ACHN (cell line): ENCODE data around the gene EYS.
A peak's percentile ranks its signal among the peaks of the same experiment; 100 is the strongest.
"Not testable (repeated sequence)": the region's sequence is repeated elsewhere in the genome, so short reads cannot be mapped to it uniquely, and the experiment has no call there.

Source experiments
- DNase-seq: peaks from one replicate; pipeline ENCODE4 v3.0.0-alpha.2; 2015
- in situ Hi-C: cut with HindIII; loops from 2 replicates; pipeline ENCODE4 v1.10.0; 2017; ENCODE audit warnings: low sequenced_read_pairs, low pct_ligation_motif_present, low pct_unique_long_range_greater_than_20kb

Gene EYS

GRCh38 chr6:64054861-64055260, 1652.2 kb downstream of the EYS start:
- in situ Hi-C loops, result no loop called here
- DNase-seq, result no peak

- in situ Hi-C loops, result no loop called here
- no peak for DNase-seq
Measured at GRCh38 chr6:64050590-64050989, 1656.4 kb downstream of the EYS start.

GRCh38 chr6:64049736-64050135, 1657.3 kb downstream of the EYS start:
- no peak for DNase-seq
- in situ Hi-C loops, result no loop called here

GRCh38 chr6:64046746-64047208, 1660.2 kb downstream of the EYS start:
- in situ Hi-C loops, result no loop called here

DNA sequence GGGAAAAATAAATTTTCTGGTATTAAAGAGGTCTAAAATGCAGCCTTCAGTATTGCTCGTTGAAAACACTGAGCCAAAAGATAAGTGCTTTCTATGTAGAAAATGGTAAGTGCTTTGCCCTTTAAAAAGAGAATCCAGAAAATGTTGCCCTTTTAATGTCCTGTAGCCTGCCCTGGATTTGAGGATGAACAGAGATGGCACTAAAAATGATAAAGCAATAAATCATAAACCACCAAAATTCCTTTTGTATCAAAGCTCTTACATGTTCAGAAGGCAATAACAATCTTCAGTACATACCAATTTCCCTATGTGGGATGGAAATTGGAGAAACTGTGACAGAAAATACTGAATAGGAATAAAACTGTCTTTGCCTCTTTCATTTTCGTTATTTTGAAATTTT, 1665.7 kb downstream of the EYS start:
- in situ Hi-C loops, result no loop called here
- DNase-seq, result no peak

More at GRCh38 chr6:64046746-64047208, 1660.2 kb downstream of the EYS start:
- no peak for DNase-seq

- in situ Hi-C loops, result no loop called here
- no peak for DNase-seq
Measured at GRCh38 chr6:64040113-64040512, 1666.9 kb downstream of the EYS start.

DNA sequence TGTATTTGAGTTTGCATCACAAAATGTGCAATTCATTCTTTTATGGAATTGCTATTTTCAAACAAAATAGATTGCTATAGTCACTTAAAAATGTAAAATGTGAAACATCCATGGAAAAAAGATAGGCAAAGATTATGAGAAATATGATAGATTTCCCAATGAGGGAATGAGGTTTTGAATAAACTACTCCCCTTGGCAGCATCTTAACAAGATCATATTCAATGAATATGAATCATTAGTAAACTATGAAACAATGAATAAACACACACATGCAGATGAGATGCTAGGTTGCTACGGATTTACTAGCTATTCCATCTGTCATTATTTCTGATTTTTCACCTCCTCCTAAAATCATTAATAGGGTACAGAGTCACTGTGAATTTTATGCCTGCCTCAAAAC, 1669.6 kb downstream of the EYS start:
- DNase-seq, result no peak
- in situ Hi-C loops, result no loop called here

- in situ Hi-C loops, result no loop called here
- no peak for DNase-seq
Measured at GRCh38 chr6:64034910-64035655, 1671.9 kb downstream of the EYS start.

- in situ Hi-C loops, result no loop called here
- no peak for DNase-seq
Measured at GRCh38 chr6:64034291-64034690, 1672.7 kb downstream of the EYS start.

GRCh38 chr6:64030950-64031618, 1675.9 kb downstream of the EYS start:
- DNase-seq, result not testable (repeated sequence)

DNA sequence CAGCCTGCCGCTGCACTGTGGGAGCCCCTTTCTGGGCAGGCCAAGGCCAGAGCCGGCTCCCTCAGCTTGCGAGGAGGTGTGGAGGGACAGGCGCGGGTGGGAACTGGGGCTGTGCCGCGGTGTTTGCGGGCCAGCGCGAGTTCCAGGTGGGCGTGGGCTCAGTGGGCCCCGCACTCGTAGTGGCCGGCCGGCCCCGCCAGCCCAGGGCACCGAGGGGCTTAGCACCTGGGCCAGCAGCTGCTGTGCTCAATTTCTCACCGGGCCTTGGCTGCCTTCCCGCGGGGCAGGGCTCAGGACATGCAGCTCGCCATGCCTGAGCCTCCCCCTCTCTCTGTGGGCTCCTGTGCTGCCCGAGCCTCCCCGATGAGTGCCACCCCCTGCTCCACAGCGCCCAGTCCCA, 1683.3 kb downstream of the EYS start:
- in situ Hi-C loops, result no loop called here
- no peak for DNase-seq

More at GRCh38 chr6:64030950-64031618, 1675.9 kb downstream of the EYS start:
- in situ Hi-C loops, result not testable (repeated sequence)

- no peak for DNase-seq
- in situ Hi-C loops, result no loop called here
Measured at GRCh38 chr6:64014595-64014994, 1692.4 kb downstream of the EYS start.

DNA sequence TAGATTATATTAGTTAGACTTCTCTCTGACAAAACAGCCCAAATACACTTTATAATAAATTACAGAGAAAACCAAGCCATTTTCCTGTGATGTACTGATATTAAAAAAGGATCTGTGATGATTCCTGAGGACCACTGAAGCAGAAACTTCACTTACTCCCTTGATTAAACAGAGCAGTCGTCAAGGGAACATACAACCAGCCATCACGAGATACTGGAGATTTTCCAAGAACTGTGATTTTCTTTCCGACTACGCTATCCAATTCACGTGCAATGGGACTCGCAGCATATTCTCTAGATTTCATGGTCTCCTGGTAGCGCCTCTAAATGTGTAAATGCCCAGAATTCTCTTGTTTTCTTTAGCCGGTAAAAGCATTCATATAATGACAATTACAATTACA, 1694.0 kb downstream of the EYS start:
- DNase-seq, result no peak
- in situ Hi-C loops, result no loop called here

GRCh38 chr6:64012351-64013001, 1694.5 kb downstream of the EYS start:
- in situ Hi-C loops, result no loop called here
- DNase-seq, result peak; percentile 47

DNA sequence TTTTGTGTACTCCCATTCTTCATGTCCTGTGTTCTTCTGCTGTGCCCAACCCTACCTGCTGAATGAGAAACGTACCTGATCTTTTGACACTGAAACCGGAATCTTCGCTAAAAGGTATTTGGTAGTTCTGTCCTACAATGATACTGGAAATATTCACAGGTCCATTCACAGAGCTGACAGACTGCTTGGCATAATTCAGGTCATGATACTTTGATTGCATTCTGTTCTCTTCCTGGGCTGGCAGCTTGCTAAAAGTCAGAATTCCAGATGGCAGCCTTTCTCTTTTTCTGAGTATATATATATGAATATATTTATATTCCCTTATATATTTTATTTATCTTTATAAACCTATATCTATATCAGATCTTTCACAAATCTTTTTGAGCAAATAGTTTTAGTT, 1696.4 kb downstream of the EYS start:
- in situ Hi-C loops, result no loop called here
- no peak for DNase-seq

- DNase-seq, result no peak
- in situ Hi-C loops, result no loop called here
Measured at GRCh38 chr6:64010010-64010409, 1697.0 kb downstream of the EYS start.

DNA sequence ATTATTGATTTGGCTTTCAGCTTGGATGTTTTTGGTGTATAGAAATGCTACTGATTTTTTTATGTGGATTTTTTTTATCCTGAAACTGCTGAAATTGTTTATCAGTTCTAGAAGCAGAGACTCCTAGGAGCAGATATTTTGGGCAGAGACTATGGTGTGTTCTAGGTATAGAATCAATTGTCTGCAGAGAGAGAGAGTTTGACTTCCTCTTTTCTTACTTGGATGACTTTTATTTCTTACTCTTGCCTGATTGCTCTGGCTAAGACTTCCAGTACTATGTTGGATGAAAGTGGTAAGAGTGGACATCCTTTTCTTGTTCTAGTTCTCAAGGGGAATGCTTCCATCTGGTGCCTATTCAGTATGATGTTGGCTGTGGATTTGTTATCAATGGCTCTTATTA, 1700.8 kb downstream of the EYS start:
- in situ Hi-C loops, result no loop called here
- no peak for DNase-seq

DNA sequence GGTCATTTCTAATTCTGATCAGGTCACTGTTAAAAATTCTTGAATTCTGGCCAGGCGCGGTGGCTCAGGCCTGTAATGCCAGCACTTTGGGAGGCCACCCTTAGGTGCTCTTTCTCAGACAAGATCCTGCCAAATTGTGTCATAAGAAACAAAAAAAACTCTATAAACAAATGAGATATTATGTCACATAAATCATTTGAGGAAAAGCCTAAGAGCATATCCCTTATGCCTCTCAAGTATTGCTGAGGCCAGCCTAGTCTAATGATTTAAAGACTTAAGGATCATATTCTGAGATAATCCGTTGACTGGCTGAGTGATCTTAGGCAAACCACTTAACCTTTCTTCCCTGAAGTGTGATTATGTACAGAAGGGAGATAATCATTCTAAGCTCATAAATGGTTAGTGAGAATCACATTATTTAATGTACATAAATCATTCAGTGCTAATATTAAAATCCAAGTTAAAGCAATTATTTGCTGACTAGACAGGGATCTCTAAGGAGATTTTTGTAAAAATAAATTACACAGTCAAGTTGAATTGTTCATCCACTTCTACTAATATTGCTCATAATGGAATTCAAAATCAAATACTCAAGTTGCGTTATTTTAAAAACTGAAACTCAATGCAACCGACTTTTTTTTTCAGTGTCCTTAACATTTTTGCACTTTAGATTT, 1706.1 kb downstream of the EYS start:
- DNase-seq, result no peak
- in situ Hi-C loops, result no loop called here

- DNase-seq, result no peak
- in situ Hi-C loops, result no loop called here
Measured at GRCh38 chr6:63999613-64000012, 1707.4 kb downstream of the EYS start.
